ENCODE results near the gene PODXL.
"Not testable (repeated sequence)": the region's sequence is repeated elsewhere in the genome, so short reads cannot be mapped to it uniquely, and the experiment has no call there.

PODXL gene

DNA sequence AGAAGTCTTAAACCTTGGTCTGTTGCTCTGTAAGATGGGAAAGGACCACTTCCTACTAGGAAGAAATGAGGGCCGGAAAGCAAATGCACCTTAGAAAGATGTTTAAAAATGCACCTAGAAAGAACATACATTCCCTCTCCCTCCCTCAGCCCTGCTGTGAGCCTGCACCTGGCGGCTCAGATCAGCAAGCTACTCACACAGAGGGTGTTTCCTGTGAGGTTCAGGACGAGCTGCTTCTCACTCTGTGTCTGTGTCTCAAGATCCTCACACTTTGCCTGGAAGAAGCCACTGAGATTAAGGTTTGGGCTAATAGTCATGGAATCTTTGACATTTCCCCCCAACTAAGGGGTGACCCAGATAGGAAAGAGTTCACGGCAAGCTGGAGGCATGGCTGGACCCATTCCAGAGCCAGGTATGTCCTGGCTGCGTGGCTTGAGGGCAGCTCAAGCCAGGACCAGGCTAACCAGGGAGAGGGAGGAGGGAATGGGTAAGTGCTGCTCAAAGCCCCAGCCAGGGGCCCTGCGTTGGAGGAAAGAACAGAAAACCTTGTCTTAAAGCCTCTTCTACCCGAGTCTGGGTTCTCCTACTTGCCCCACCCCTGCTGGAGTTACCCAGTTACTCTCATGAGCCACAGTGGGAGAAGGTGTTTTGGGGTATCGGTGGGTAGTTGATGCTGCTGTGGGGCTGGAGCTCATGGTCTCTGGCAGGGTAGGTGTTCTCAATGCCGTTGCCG, 47.5 kb downstream of the PODXL start:
- DNase-seq: no peak

DNA sequence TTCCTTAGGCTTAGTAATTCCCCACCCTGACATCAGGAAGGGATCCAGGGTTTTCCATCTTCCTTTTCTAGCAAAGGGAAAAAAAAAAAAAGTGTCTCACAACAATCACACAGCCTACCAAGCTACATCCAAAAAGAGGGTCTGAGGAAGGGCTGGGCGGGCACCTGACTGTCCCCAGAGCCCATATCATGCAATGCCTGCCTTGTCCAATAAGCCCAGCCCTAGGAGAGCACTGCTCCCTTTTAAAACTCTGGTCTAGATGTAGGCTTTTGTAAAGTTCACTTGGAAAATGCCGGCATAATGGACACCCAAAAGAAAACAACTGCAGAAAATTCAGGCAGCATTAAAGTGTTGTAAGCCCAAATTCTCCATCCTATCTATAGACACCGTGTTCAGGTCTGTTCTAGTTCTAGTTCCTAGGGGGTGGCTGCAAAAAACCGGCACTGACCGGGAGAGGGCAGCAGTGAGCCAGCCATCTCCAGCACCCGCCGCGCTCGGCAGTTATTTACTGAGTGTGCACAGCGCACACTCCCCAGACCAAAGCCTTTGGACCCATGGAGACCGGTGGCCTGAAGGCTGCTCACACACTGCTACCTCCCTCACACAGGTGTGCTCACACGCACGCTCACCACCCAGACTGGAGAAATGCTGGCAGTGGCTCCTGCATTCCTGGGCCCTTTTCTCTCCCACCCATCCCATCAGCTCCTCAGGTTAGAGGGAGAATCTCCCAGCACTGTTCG, 48.7 kb downstream of the PODXL start:
- DNase-seq: peak; percentile 74

DNA sequence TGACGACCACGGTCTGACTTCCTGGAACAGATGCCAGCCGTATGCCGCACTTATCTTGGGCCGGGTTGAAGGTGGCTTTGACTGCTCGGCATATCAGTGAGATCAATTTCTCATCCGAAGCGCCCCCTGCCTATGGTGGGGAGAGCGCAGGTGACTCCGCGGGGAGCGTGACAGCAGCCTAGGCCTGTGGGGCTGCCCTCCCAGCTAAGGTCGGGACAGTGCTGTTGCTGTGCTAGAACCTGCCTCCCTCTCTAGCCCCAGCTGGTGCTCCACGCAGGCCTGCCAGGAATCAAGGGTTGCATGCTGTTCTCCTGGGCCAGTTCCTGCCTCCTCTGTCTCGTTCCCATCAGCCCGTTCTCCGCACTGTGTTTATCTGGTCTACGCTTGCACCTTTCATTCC, 49.8 kb downstream of the PODXL start:
- DNase-seq: no peak

DNA sequence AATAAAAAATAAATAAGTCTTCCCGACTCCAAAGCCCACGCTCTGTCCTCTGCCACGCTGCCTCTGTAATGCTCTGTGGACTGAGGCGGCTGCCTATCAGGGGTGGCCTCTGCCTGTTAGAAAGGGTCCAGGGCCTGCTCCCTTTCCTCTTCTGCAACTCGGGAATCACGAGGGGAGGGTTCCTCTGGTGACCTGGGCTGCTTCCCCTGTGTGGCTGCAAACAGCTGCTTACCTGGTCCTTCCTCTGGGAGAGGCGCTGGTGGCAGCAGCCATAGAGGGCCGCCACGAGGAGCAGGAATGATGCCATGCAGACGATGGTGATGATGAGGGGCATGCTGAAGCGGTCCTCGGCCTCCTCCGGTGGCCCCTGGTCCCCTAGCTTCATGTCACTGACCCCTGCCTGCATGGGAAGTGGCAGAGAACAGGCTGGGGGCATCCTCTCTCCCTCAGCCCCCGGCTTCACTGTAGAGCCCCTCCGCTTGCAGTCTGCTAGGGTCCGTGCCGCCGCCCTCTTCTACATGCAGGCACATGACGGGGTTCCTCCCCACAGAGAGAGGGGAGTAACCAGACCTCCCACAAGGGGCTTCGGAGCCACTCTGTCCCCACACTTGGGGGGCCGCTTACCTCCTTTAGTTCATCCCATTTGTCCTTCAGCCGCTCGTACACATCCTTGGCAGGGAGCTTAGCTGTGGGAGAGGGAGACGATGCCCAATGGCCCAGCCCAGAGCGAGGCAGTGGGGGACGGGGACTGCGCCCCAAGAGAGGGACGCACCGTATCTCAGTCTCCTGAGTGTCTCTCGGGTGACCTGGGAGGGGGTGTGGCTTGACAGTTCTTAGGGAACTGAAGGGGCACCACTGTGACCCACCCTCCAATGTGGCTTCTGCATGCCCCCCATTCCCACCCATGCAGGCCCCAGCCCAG, 50.5 kb downstream of the PODXL start:
- no peak for DNase-seq

DNA sequence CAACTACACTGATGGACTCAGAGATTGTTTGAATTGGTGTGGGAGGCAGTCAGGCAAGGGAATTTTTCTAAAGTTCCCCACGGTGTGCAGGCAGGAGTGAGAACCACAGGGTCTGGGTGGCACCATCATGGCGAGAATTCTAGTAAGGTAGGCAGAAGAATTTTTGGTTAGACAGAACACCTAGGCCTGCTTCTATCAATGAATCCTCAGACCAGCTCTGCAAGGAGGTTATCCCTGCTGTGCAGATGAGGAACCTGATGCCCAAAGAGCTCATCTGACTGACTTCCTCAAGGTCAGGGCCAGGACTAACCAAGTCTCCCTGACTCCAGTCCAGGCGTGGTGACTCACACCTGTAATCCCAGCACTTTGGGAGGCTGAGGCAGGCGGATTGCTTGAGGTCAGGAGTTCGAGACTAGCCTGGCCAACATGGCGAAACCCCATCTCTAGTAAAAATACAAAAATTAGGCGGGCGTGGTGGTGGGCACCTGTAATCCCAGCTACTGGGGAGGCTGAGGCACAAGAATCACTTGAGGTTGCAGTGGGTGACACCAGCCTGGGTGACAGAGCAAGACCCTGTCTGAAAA, 51.3 kb downstream of the PODXL start:
- DNase-seq: not testable (repeated sequence)

DNA sequence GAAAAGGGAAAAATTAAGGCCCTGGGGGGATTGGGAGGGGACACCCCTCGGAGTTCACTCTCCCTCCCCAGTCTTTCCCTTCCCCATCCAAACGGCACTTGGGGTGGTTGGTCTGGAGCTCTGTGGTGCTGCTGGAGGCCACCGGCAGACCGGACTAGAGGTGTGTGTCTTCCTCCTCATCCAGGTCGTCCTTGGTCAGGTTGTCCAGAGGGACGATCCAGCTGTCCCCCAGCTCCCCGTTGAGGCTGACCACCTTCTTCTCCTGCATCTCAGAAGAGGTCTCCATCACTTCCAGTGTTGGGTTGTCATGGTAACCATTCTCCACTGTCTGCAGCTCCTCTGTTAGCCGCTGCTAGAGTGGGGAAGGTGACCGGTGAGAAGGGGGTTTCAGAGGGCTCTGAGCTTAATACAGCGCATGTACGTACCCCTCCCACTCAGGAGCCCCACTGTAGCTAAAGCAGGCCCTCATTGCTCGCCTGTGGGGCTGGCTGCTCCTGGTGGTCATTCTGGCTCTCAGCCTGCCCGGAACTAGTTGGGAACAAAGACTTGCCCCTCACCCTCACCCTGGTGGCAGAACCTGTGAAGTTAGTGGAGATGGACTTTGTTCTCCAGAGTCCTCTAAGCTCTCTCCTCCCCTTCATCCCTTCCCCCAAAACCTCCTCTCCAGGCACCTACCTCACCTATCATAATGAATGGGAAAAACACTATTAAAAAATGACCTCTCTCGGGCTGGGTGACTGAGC, 52.1 kb downstream of the PODXL start:
- no peak for DNase-seq

DNA sequence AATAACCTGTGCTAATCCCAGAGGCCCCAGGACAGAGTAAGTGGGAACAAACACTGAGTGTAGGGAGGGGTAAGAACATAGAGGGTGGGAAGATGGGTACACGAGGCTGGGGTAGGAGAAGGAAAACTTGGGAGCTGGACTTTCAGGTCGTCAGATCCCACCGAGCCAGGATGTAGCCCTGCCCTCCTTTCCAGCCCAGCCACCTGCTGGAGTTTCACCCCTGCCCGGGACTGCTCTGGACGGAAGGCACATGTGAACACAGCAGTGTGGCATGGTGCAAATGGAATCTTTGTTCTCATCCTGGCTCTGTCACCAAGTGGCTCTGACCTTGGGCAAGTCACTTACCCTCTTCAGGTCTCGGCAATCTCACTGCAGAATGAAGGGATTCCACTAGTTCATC, 52.8 kb downstream of the PODXL start:
- no peak for DNase-seq

DNA sequence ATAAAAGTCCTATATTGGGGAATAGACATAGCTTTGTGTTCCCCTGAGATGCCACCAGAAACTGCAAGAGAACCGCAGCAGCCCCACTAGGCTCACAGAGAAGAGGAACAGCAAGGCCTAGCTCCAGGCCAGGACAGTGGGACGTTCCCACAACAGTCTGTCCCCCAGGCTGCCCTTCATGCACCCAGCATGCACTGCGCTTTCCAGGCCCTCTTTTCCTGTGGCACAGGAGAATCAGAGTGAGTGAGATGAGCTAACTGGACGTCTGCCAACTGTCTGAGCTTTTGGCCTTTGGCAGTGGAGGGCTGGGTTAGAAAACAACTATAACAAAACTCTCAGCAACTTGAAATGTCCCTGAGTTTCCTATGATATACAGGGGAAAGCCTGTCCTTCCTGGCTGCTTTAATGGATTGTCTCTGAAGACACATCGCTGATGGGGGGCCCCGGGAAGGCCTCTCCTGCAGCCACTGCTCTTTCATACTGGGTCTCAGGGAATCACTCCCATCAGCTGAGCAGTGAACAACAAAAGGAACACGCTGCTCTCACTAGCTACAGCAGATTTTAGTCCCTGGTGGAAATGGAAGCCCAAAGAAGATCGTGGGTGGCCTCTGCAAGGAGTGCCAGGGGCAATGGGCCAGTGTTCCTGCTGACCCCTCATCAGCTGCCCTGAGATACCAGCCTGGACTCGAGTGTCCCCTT, 53.5 kb downstream of the PODXL start:
- DNase-seq: no peak

DNA sequence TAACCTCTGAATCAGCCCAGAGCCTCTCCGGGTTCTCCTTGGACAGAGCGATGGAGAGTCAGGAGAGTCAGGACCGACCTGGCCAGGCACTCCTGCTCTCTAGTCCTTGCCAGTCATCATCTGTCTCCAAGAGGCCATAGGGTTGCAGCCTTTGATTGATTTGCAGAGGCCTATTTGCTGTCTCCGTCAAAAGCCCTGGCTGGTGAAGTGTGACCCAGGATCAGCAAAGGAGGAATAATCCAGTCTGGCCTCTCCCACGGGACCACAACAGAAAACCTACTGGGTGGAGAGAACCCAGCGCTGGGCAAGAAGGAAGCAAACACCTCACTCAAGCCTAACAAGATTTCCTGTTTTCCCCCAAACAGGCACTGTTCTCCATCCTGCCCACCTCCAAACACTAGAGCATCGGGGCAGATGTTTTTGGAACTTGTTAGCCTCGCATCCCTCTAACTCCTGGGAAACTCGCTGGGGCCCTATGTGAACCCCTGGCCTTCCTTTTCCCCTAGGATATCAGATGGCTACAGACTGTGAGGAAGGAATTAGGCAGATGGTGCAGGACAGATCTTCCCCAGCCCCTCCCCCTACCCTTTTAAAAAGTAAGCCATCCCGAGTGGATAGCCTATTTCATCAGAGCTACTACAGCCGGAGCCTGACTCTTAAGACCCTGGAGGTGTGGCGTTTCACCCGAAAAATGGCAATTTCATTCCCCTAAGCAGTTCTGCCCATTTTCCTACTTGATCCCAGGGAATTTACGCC, 54.3 kb downstream of the PODXL start:
- DNase-seq: no peak

DNA sequence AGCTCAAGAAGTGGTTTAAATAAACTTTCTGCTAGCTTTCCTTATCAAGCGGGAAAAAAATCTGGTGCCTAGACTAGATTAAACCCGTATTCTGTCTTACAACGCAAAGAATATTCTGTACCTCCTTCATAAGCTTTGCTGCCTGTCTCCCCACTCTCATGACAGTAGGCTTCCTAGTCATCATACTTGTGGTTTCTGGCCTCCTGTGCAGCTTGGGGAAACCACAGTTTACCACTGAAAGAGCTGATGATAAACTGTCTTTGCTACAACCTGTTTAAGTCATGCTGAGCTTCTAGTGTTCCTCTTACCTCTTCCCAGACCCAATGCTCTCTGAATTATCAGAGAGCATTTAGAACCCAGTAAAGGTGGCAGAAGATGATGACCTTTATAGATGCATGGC, 55.0 kb downstream of the PODXL start:
- DNase-seq: peak; percentile 48 to 59

DNA sequence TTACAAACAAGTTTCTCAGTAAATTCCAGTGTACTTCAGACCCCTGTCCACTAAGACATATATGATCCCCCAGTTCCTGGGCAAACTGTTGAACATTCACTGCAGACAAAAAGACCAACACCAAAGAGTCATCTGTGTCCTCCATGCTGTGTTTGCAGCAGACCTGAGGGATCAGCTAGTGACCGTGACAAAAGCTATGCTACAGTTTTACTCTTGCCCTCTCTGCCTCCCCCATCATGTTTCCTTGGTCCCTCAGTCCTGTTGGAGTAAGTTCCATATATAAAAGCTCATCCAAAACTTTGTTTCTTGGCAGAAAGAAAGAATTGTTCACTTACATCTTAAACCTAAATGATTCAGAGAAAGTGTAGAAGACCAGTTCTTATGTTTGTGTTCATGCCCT, 56.1 kb downstream of the PODXL start:
- DNase-seq: no peak

DNA sequence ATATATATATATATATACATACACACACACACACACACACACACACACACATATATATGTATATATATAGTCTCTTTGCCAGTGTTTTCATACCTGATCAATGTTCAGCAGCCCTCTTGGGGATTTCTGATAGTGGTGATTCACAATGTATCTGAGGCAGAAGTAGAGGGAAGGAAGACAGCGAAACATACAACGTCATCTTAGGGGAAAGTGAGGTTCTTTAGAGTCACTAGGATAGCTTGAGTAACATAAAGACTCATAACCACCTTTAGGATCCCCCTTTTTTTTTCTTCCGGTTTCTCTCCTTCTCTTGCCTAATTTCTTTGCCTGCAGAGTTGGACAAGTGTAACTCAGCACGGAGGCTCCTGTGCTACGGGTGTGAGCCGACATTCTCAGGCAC, 56.6 kb downstream of the PODXL start:
- DNase-seq: no peak

DNA sequence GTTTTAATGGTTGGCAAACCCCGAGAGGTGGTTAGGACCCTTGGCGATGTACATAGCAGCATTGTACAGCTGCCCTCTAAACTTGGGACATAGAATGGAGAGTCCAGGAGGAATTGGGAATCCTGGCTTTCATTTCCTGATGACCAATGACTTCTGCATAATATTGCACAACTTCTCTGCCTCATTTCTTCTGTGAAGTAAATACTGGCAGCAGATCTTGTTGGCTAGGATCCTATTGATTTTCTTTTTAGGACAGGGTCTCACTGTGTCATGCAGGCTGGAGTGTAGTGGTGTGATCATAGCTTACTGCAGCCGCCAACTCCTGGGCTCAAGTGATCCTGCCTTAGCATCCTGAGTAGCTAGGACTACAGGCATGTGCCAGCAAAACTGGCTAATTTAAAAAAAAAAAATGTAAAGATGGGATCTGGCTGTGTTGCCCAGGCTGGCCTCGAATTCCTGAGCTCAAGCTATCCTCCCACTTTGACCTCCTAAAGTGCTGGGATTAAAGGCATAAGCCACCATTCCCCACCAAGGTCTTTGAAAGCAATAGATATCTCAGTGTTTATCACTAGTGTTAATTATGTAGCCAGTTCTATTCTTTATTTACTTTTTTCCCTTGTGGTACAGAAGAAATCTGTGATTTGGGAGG, 58.1 kb downstream of the PODXL start:
- no peak for DNase-seq

DNA sequence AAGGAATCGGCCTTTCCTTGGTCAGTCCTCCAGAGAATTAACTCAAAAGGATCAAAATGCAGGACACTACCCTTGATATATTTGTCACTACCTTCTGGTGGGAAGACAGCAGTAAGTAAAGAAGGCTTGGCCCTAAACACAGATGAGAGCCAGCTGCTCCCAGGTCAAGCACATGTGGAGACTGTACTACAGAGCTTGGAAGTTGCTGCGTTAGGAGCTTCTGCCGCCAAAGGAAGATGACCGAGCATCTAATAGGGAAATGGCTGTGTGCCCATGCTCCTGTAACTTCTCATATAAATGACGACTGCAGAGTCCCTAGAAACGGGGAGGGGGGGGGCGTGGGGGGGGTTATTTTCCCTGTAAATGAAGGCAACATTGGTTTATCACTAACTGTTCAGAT, 59.0 kb downstream of the PODXL start:
- DNase-seq: no peak

DNA sequence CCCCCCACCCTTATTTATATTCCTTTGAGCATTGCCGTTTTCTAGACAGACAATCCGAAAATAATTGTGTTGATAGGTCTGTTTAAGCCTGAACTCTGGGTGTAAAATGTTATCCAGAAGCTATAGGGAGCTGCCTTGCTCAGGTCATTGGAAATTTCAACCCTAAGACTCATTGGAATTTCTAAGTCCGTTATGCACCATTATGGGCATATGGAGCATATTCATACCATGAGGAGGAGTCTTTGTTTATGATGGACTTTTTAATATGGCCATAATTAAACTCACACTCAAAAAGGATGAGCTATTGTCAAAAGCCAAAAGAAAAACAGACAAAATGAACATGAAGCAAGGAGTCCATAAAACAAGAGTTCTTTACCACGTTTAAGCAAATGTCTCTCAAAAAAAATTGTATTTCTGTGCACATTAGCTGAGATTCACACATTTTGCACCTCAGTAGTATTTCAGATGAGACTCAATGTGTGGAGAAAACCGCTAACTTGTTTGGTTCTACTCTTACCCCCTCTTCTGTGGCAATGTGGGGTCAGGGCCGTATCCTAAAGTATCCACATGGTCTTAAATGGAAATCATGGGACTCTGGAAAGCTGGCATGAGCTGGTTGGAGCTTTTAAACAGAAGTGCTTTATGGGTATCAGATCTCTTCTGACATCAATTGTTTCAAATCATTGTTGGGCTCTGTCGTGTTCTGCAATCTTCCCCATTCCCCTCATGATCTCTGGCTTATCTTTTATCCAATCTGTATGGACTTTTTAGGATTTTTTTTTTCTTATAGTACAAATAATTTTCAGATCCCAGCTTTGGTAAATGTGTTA, 60.5 kb downstream of the PODXL start:
- no peak for DNase-seq

DNA sequence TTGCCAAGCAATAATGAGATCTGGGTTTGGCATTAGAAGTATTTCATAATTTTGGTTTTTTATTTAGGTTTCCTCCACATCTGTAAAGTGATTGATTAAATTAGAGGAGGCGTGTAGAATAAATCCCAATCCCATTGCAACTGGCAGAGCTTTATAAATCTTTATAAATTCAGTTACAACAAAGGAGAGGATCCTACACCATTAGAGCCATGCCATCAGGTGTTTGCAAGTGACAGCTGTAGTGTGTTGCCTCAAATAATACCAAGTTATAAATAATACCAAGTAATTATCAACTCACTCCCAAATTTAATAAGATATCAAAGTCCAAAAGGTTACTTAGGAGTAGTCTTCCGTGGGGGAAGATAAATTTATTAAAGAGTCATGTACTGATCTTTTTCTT, 62.2 kb downstream of the PODXL start:
- no peak for DNase-seq

DNA sequence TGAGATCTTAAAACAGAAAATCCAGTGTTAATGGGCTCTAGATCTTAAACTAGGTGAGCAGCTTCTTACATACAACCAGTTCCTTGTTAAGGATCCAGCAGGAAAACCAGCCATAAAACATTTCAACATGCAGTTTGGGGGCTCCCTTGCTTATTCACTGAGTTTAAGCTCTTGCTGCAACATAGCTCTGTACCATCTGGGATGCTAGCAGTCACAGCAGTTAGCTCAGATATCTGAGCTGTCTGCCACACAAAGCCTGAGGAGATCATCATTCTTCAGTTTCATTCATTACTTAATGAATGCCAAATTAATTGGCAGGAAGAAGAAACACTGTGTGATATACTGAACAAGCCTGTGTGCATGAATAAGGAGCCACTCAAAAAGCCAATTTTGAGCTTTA, 62.8 kb downstream of the PODXL start:
- DNase-seq: no peak

DNA sequence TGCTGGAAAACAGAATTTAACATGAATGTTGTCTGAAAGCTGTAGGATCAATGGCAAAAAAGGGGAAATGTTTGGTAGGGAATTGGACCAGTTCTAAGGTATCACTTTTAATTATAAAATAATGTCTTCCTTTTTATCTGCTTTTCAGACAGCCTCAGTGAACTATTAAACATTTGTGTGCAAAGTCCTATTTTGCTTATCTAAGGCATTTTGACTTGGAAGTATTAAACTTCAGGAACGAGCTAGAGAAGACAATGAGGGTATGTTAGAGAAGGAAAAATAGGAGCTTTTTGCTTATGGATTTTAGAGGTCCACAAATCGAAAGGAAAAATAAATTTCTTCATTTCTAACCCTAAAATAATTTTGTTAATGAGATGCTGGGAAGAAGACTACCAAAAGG, 63.3 kb downstream of the PODXL start:
- DNase-seq: no peak

DNA sequence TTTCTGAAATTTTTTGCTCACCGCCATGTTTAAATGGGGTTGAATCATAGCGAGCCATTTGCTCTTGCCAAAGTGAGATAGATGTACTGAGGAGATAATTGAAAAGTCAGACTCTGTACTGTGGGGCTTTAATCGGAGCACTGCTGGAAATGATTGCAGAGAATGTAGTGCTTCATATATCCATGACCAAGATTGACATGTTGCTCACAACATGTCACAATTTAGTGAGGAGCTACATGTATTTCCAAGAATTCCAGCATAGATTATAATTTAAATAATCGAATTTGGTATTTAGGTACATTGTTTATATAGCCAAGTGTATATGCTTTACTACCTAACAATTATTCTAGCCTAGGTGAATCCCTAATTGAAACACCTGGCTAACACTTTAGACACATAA, 66.5 kb downstream of the PODXL start:
- DNase-seq: no peak

DNA sequence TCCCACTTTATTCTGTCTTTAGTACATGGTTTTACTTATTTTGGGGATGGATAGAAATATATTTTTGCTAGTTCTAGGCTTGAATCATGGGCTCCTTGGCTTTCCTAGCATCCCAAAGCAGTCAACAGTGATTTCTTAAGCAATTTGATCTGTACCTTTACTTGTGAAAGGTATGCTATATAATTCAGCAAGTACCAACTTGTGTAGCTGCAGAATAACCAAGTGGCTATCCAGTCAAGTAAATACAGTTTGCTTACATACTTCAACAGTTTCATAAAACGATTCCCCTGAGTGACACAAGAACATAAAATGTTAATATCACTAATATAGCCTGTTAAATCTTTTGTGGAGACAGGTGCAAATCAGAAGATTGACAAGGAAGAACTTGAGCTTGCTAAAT, 67.2 kb downstream of the PODXL start:
- no peak for DNase-seq
